ENCODE data around the gene ADARB1.

- TF ChIP-seq EZH2phosphoT487 (IDR thresholded peaks at IDR 0.05; ENCODE audit: borderline replicate concordance, low read length) (no peak), CTCF (conservative IDR thresholded peaks at IDR 0.05; ENCODE audit: low read depth, low read length) (no peak)
These were observed 175.9 kb downstream of the ADARB1 start for GRCh38 chr21:45250272-45250671.

Measured in PC-3 (cell line).